HEK293 (cell line): Measurements from ENCODE around the gene RTTN.
"Not testable (repeated sequence)": the region's sequence is repeated elsewhere in the genome, so short reads cannot be mapped to it uniquely, and the experiment has no call there.

Source experiments
- CTCF ChIA-PET: fragments of 350-600 bp; formaldehyde crosslinking; extraction: SDS; loops from one replicate; lab custom pipeline; 2021; ENCODE audit warnings: antibody characterized with exemption; lab: Yijun Ruan, JAX
- POLR2A ChIA-PET: fragments of 300-600 bp; formaldehyde crosslinking; extraction: SDS; loops from one replicate; lab custom pipeline; 2020; ENCODE audit warnings: antibody characterized with exemption, inconsistent platforms; lab: Yijun Ruan, JAX
- H3K27ac ChIP-seq: fragments of 200-500 bp; sonication (Bioruptor generic); 2 replicates; pipeline ENCODE4 v1.5.1; 2014; ENCODE audit warnings: low read depth, low read length, control low read depth, inconsistent platforms; ENCODE audit errors: extremely low read depth
- H3K36me3 ChIP-seq, 2 experiments: fragments of 200-500 bp in 1 of 2; sonication (Bioruptor generic) in 1 of 2; 1 replicate in 1 of 2; 2 replicates in 1 of 2; pipeline ENCODE4 v1.5.1; 2014 to 2017; ENCODE audit warnings: inconsistent platforms in 2 of 2, low read length in 2 of 2; ENCODE audit not compliant: control insufficient read depth in 2 of 2, insufficient read depth in 1 of 2
- H3K4me1 ChIP-seq: fragments of 200-500 bp; sonication (Bioruptor generic); 2 replicates; pipeline ENCODE4 v1.5.1; 2014; ENCODE audit warnings: mild to moderate bottlenecking, low read length, inconsistent platforms; ENCODE audit not compliant: control insufficient read depth, insufficient read depth
- H3K4me3 ChIP-seq: 2 replicates; pipeline ENCODE4 v1.5.1; 2011; ENCODE audit warnings: low read depth, mild to moderate bottlenecking, control low read depth, low read length, moderate library complexity
- H3K9me3 ChIP-seq: fragments of 200-500 bp; sonication (Bioruptor generic); 2 replicates; pipeline ENCODE4 v1.5.1; 2014; ENCODE audit warnings: low read depth, low read length, inconsistent platforms; ENCODE audit not compliant: control insufficient read depth, insufficient read depth
- CTCF ChIP-seq: fragments of 450-650 bp; formaldehyde crosslinking; IDR thresholded peaks from 2 replicates; pipeline ENCODE4 v1.5.1; 2016; ENCODE audit warnings: missing biosample characterization, missing genetic modification characterization
- ELK4 ChIP-seq: IDR thresholded peaks from 2 replicates; pipeline ENCODE4 v1.6.1; 2011; ENCODE audit warnings: mild to moderate bottlenecking, low read depth, low read length, borderline replicate concordance
- GLIS1 ChIP-seq: fragments of 450-650 bp; formaldehyde crosslinking; IDR thresholded peaks from 2 replicates; pipeline ENCODE4 v1.5.1; 2016; ENCODE audit warnings: missing biosample characterization, missing genetic modification characterization
- HIC1 ChIP-seq: fragments of 450-650 bp; formaldehyde crosslinking; IDR thresholded peaks from 2 replicates; pipeline ENCODE4 v1.5.1; 2016; ENCODE audit warnings: missing biosample characterization, missing genetic modification characterization
- HOXC10 ChIP-seq: sonication (generic); formaldehyde crosslinking; IDR thresholded peaks from 2 replicates; pipeline ENCODE4 v1.8.1; 2023; ENCODE audit warnings: mild to moderate bottlenecking, missing genetic modification reagents
- SALL2 ChIP-seq: fragments of 450-650 bp; formaldehyde crosslinking; IDR thresholded peaks from 2 replicates; pipeline ENCODE4 v1.5.0; 2017; ENCODE audit warnings: missing biosample characterization, mild to moderate bottlenecking, missing genetic modification characterization, borderline replicate concordance
- ZBTB49 ChIP-seq: fragments of 450-650 bp; formaldehyde crosslinking; IDR thresholded peaks from 2 replicates; pipeline ENCODE4 v1.5.1; 2016; ENCODE audit warnings: missing biosample characterization, missing genetic modification characterization, low read depth
- ZNF140 ChIP-seq: fragments of 450-650 bp; formaldehyde crosslinking; IDR thresholded peaks from 2 replicates; pipeline ENCODE4 v1.5.1; 2016; ENCODE audit warnings: missing biosample characterization, missing genetic modification characterization
- ZNF510 ChIP-seq: fragments of 450-650 bp; formaldehyde crosslinking; IDR thresholded peaks from 2 replicates; pipeline ENCODE4 v1.5.1; 2018; ENCODE audit warnings: mild to moderate bottlenecking, missing genetic modification characterization, missing biosample characterization; ENCODE audit not compliant: insufficient replicate concordance
- ZNF768 ChIP-seq: fragments of 450-650 bp; formaldehyde crosslinking; IDR thresholded peaks from 2 replicates; pipeline ENCODE4 v1.5.1; 2018; ENCODE audit warnings: missing biosample characterization, mild to moderate bottlenecking, missing genetic modification characterization
- ZSCAN16 ChIP-seq: fragments of 450-650 bp; formaldehyde crosslinking; IDR thresholded peaks from 2 replicates; pipeline ENCODE4 v1.5.1; 2016; ENCODE audit warnings: missing biosample characterization, missing genetic modification characterization
- TF ChIP-seq, protein P1 (sequence below): fragments of 450-650 bp; formaldehyde crosslinking; conservative IDR thresholded peaks from 2 replicates; pipeline ENCODE4 v1.5.1; 2016; ENCODE audit warnings: low read depth, missing biosample characterization, missing genetic modification characterization
- TF ChIP-seq, protein P2 (sequence below): fragments of 450-650 bp; formaldehyde crosslinking; IDR thresholded peaks from 2 replicates; pipeline ENCODE4 v1.5.1; 2016; ENCODE audit warnings: missing biosample characterization, missing genetic modification characterization, low read depth
- TF ChIP-seq, protein P3 (sequence below): fragments of 450-650 bp; formaldehyde crosslinking; IDR thresholded peaks from 2 replicates; pipeline ENCODE4 v1.5.1; 2016; ENCODE audit warnings: missing biosample characterization, missing genetic modification characterization

The RTTN gene

DNA sequence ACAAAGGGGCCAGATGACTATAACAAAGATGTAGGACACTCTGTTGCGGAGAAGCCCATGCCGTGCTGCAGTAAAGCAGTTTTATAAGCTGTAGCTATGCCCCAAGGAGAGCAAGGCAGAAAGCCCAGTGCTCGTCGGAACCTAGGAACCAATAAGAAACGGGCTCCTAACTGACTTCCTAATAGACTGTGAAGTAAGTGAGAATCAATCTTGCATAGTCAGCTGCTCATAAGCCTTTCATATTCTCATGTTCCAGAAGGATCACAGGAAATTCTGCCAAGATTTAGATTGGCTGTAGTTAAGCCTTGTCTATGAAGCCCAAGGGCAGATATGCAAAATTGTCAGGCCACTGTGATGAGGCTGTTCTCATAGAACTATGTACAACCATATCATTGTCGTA, 98.4 kb downstream of the RTTN start:
- H3K9me3 ChIP-seq: no peaks in the 10 kb centered on the region
- POLR2A ChIA-PET: no interaction called here

DNA sequence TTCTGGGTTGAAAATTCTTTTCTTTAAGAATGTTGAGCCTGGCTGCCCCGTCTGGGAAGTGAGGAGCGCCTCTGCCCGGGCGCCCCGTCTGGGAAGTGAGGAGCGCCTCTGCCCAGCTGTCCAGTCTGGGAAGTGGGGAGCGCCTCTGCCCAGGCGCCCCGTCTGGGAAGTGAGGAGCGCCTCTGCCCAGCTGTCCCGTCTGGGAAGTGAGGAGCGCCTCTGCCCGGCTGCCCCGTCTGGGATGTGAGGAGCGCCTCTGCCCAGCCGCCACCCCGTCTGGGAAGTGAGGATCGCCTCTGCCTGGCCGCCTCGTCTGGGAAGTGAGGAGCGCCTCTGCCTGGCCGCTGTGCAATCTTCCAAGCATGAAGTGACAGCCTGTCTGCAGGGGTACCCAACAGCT, 102.6 kb downstream of the RTTN start:
- H3K4me1 ChIP-seq, POLR2A ChIA-PET, H3K9me3 ChIP-seq, H3K4me3 ChIP-seq, H3K27ac ChIP-seq: not testable (repeated sequence)
- CTCF ChIA-PET: interaction anchor here (0.6 kb wide), 1 partner anchor 191 kb away, joined by 3 read pairs; no protein-coding TSS in a partner anchor
- H3K36me3 ChIP-seq: peaks cover 14 to 17% of the 10 kb centered on the region in 2 experiments

More for the DNA sequence above, 98.4 kb downstream of the RTTN start:
- Histone ChIP-seq H3K4me3 (no peak overlapping the region), H3K27ac (no peak overlapping the region), H3K36me3 (peaks cover 21 to 25% of the 10 kb centered on the region in 2 experiments), H3K4me1 (no peaks in the 10 kb centered on the region)
- CTCF ChIA-PET: no interaction called here
- TF ChIP-seq ELK4: no peak
- TF ChIP-seq HIC1 (tag by site-specific recombination): no peak
- TF ChIP-seq, protein P1, sequence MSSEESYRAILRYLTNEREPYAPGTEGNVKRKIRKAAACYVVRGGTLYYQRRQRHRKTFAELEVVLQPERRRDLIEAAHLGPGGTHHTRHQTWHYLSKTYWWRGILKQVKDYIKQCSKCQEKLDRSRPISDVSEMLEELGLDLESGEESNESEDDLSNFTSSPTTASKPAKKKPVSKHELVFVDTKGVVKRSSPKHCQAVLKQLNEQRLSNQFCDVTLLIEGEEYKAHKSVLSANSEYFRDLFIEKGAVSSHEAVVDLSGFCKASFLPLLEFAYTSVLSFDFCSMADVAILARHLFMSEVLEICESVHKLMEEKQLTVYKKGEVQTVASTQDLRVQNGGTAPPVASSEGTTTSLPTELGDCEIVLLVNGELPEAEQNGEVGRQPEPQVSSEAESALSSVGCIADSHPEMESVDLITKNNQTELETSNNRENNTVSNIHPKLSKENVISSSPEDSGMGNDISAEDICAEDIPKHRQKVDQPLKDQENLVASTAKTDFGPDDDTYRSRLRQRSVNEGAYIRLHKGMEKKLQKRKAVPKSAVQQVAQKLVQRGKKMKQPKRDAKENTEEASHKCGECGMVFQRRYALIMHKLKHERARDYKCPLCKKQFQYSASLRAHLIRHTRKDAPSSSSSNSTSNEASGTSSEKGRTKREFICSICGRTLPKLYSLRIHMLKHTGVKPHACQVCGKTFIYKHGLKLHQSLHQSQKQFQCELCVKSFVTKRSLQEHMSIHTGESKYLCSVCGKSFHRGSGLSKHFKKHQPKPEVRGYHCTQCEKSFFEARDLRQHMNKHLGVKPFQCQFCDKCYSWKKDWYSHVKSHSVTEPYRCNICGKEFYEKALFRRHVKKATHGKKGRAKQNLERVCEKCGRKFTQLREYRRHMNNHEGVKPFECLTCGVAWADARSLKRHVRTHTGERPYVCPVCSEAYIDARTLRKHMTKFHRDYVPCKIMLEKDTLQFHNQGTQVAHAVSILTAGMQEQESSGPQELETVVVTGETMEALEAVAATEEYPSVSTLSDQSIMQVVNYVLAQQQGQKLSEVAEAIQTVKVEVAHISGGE (tag by site-specific recombination): no peak
- TF ChIP-seq, protein P2, sequence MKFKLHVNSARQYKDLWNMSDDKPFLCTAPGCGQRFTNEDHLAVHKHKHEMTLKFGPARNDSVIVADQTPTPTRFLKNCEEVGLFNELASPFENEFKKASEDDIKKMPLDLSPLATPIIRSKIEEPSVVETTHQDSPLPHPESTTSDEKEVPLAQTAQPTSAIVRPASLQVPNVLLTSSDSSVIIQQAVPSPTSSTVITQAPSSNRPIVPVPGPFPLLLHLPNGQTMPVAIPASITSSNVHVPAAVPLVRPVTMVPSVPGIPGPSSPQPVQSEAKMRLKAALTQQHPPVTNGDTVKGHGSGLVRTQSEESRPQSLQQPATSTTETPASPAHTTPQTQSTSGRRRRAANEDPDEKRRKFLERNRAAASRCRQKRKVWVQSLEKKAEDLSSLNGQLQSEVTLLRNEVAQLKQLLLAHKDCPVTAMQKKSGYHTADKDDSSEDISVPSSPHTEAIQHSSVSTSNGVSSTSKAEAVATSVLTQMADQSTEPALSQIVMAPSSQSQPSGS (tag by site-specific recombination): no peak

GRCh38 chr18:70089858-70090257, 115.6 kb downstream of the RTTN start:
- CTCF ChIA-PET: interaction anchor here (0.7 to 1.9 kb wide), 3 partner anchors 364 to 721 kb away, joined by 3 to 4 read pairs (median 3); no protein-coding TSS in a partner anchor
- Histone ChIP-seq H3K9me3 (no peaks in the 10 kb centered on the region), H3K36me3 (peaks cover 11 to 22% of the 10 kb centered on the region in 2 experiments), H3K4me1 (no peaks in the 10 kb centered on the region), H3K4me3 (no peak overlapping the region), H3K27ac (no peak overlapping the region)
- POLR2A ChIA-PET: interaction anchor here (0.6 kb wide), 1 partner anchor 302 kb away, joined by 3 read pairs; no protein-coding TSS in a partner anchor
- TF ChIP-seq CTCF (no peak), ZNF510 (tag by site-specific recombination) (no peak), ZNF768 (no peak), SALL2 (tag by site-specific recombination) (no peak), ELK4 (no peak), HOXC10 (no peak), ZNF140 (tag by site-specific recombination) (no peak), ZSCAN16 (tag by site-specific recombination) (no peak), ZBTB49 (tag by site-specific recombination) (no peak), GLIS1 (tag by site-specific recombination) (no peak)
- TF ChIP-seq, protein P3, sequence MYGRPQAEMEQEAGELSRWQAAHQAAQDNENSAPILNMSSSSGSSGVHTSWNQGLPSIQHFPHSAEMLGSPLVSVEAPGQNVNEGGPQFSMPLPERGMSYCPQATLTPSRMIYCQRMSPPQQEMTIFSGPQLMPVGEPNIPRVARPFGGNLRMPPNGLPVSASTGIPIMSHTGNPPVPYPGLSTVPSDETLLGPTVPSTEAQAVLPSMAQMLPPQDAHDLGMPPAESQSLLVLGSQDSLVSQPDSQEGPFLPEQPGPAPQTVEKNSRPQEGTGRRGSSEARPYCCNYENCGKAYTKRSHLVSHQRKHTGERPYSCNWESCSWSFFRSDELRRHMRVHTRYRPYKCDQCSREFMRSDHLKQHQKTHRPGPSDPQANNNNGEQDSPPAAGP (tag by site-specific recombination): no peak
